Measurements from ENCODE around the gene RALGPS1.
"Not testable (repeated sequence)": the region's sequence is repeated elsewhere in the genome, so short reads cannot be mapped to it uniquely, and the experiment has no call there.

Gene RALGPS1

GRCh38 chr9:126989847-126990842, 75.6 kb downstream of the RALGPS1 start:
- DNase-seq: no peak

- no peak for DNase-seq
Measured at GRCh38 chr9:126991183-126991582, 76.6 kb downstream of the RALGPS1 start.

GRCh38 chr9:126992427-126992826, 77.8 kb downstream of the RALGPS1 start:
- no peak for DNase-seq

GRCh38 chr9:126999315-127000068, 84.9 kb downstream of the RALGPS1 start:
- DNase-seq: no peak

GRCh38 chr9:127004946-127005769, 90.6 kb downstream of the RALGPS1 start:
- no peak for DNase-seq

GRCh38 chr9:127005770-127006314, 91.3 kb downstream of the RALGPS1 start:
- no peak for DNase-seq

- no peak for DNase-seq
Measured at GRCh38 chr9:127007638-127008037, 93.1 kb downstream of the RALGPS1 start.

GRCh38 chr9:127008076-127008475, 93.5 kb downstream of the RALGPS1 start:
- no peak for DNase-seq

GRCh38 chr9:127011772-127012171, 97.2 kb downstream of the RALGPS1 start:
- no peak for DNase-seq

- DNase-seq: no peak
Measured at GRCh38 chr9:127012250-127012649, 97.7 kb downstream of the RALGPS1 start.

- no peak for DNase-seq
Measured at GRCh38 chr9:127013597-127013996, 99.0 kb downstream of the RALGPS1 start.

GRCh38 chr9:127014216-127014909, 99.8 kb downstream of the RALGPS1 start:
- DNase-seq: no peak

GRCh38 chr9:127014910-127015540, 100.4 kb downstream of the RALGPS1 start:
- DNase-seq: no peak

GRCh38 chr9:127015921-127016512, 101.4 kb downstream of the RALGPS1 start:
- no peak for DNase-seq

- DNase-seq: not testable (repeated sequence)
Measured at GRCh38 chr9:127017979-127018378, 103.4 kb downstream of the RALGPS1 start.

- no peak for DNase-seq
Measured at GRCh38 chr9:127018935-127019334, 104.4 kb downstream of the RALGPS1 start.

- DNase-seq: no peak
Measured at GRCh38 chr9:127020036-127020801, 105.6 kb downstream of the RALGPS1 start.

GRCh38 chr9:127020802-127021078, 106.2 kb downstream of the RALGPS1 start:
- no peak for DNase-seq

- DNase-seq: no peak
Measured at GRCh38 chr9:127021664-127022363, 107.2 kb downstream of the RALGPS1 start.
